GM10248 (cell line): Measurements from ENCODE around the gene IGFBP4.

Source experiments
- CTCF ChIA-PET: fragments of 300-600 bp; sonication (Branson Sonifier 250); formaldehyde crosslinking; extraction: SDS; loops from one replicate; lab custom pipeline; 2021; ENCODE audit warnings: antibody characterized with exemption; lab: Yijun Ruan, JAX
- POLR2A ChIA-PET: fragments of 350-650 bp; sonication (Branson Sonifier 250); formaldehyde crosslinking; extraction: SDS; loops from one replicate; lab custom pipeline; 2020; ENCODE audit warnings: antibody characterized with exemption; lab: Yijun Ruan, JAX
- DNase-seq: peaks from one replicate; pipeline ENCODE4 v3.0.0; 2012; ENCODE audit errors: extremely low spot score
- CTCF ChIP-seq: IDR thresholded peaks from 2 replicates; pipeline ENCODE4 v1.5.1; 2012; ENCODE audit warnings: mild to moderate bottlenecking, low read depth; ENCODE audit errors: extremely low read depth, missing control alignments, control extremely low read depth

IGFBP4 gene

DNA sequence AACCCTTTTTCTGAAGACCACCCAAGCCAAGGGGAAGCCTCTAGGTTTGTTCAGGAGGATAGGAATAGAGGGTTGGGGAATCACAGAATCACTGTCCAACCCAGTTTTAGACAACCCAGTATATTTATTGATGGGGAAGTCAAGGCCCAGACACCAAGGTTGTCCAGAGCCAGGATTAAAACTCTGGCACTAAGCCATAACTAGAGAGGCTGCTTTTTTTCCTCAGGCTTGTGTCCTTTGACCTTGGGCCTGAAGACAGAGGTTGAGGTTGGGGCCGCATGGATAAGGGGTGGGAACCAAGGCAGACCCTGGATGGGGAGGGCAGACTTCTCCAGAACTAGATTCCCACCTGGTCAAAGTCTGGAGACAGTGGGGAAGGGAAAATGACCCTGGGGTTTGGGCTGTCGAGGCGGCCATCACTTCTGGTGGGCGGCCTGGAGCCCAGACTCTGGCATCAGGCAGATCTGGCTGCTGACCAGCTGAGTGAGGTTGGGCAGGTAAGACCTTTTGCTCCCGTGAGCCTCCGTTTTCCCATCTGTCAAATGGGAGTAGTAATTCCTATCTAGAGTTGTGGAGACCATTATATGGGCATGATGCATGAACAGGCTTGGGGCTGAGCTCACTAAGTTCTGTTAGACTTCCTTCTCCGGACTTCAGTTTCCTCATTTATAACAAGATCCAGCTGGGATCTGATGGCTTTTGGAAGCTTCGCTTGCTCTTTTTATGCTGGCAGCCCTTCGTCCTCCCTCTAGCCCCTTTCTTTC lies 17.9 kb downstream of the IGFBP4 start:
- CTCF ChIA-PET = interaction anchor here (0.9 to 1.3 kb wide), 5 partner anchors 10 to 73 kb away, joined by 3 to 4 read pairs (median 3); no protein-coding TSS in a partner anchor
- no peak for DNase-seq
- POLR2A ChIA-PET = no interaction called here
- TF ChIP-seq CTCF = no peak

DNA sequence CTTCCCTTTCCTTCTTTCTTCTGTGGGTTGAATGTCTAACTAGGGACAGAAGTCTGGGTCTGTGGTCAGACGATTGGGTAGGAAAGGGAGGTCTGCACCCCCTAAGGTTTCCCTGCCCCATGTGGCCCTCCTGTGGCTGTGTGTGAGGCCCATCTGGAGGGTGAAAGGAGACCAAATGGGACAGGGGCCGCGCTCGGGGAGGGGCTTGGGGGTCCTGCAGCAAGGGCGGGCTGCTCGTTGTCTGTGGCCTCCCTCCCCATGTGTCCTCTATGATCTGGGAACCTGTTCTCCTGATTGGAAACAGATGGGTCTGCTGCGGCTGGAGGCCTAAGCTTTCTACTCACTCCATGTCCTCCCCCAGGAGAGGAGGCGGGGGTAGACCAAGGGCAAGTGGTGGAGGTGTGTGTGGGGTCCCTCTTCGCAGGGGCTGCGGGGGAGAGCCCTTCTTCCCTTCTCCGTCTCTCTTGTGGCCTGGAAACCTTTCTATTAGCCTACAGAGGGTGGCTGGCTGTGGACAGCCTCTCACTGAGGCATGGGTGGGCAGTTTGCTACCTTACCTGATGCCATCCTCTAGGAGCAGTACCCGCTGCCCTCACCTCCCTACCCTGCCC lies 18.6 kb downstream of the IGFBP4 start:
- CTCF ChIA-PET = interaction anchor here (1.0 to 1.3 kb wide), 2 partner anchors 10 to 11 kb away, joined by 3 to 4 read pairs; no protein-coding TSS in a partner anchor
- TF ChIP-seq CTCF = no peak
- POLR2A ChIA-PET = interaction anchor here (0.5 kb wide), 1 partner anchor 103 kb away, joined by 3 read pairs; no protein-coding TSS in a partner anchor
- no peak for DNase-seq

- ChIA-PET POLR2A (interaction anchor here (0.5 kb wide), 1 partner anchor 103 kb away, joined by 3 read pairs; no protein-coding TSS in a partner anchor), CTCF (interaction anchor here (0.8 to 1.3 kb wide), 3 partner anchors 9 to 13 kb away, joined by 3 to 4 read pairs (median 3); no protein-coding TSS in a partner anchor)
- TF ChIP-seq CTCF = no peak
- DNase-seq = no peak
These were observed 19.3 kb downstream of the IGFBP4 start for GRCh38 chr17:40462343-40463121.

DNA sequence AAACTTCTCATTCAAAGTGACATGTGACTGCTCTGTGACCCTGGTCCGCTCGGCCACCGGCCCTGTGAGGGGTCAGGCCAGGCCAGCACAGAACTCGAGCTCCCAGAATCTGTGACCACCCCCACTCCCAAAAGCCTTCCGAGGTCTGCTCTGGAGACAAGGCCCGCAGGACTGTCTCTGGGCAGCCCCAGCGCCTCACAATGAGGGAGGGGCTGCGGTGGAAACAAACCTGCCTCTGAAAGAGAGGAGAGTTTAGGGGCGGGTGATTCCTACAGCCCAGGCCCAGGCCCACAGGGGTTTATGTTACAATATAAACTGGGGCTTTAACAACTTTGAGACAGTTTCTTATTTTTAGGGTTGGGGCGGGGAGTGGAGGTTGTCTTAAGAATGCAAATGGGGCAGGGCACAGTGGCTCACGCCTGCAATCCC lies 19.9 kb downstream of the IGFBP4 start:
- CTCF ChIA-PET = interaction anchor here (0.8 kb wide), 1 partner anchor 12 kb away, joined by 3 read pairs; no protein-coding TSS in a partner anchor
- no peak for DNase-seq
- POLR2A ChIA-PET = no interaction called here
- no peak for TF ChIP-seq CTCF

DNA sequence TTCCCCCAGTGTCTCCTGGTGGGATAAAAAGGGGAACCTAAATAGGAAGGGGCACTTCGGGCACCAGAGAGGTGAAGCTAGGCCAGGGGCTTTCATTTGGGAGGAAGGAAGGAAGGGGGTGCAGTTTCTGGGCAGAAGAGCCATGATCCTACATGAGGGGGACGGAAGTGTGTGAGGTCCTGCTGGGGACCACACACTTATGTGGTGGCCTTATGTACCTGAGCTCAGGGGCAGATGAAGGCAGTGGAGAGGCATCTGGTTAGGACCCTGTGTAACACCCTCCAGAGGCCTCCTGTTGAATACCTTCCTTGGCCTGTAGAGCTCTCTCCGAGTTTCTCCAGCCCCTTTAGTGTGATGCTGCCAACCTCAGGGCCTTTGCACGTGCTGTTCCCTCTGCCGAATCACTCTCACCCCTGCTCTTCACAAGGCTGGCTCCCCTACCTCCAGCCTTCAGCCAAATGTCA lies 21.2 kb downstream of the IGFBP4 start:
- CTCF ChIA-PET = interaction anchor here (0.7 to 2.0 kb wide), 4 partner anchors 9 to 17 kb away, joined by 3 to 9 read pairs (median 4); no protein-coding TSS in a partner anchor
- no peak for TF ChIP-seq CTCF
- POLR2A ChIA-PET = no interaction called here
- no peak for DNase-seq
